ENCODE data around the gene SIRT5.

Gene SIRT5

DNA sequence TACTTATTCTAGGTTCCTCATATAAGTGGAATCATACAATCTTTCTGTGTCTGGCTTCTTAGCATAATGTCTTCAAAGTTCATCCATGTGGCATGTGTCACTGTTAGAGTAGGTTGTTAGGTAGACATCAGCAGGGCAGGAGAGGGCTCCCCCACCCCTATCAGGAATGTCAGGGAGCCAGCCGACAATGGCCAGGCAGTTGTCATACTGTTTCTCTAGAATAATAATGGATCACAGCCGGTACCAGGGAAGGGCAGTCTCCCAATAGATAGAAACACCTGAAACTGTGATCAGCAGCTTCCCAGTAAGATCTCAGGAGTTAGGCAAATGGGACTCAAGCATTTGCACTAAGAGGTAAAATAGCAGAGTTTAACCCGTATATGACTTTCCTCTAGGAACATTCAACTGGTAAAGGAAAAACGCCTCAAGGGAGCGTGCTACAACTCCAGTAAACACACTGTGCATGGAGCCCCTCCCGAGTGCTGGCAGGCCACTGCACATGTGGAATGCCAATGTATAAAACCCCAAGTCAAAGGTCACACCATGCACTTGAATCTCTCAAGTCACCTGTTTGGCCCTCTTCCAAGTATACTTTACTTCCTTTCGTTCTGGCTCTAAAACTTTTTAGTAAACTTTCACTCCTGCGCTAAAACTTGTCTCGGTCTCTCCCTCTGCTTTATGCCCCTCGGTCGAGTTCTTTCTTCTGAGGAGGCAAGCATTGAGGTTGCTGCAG is 29.8 kb upstream of the SIRT5 start:
- no peak overlapping the region for H3K4me2 ChIP-seq (ENCODE audit: low read depth, low read length)
- no peak overlapping the region for H3K9ac ChIP-seq (ENCODE audit: low read length)
- H3K9me3 ChIP-seq (replicated peaks; ENCODE audit: insufficient read depth, low read length), result no peaks in the 10 kb centered on the region
- no peaks in the 10 kb centered on the region for H4K20me1 ChIP-seq (ENCODE audit: insufficient read depth, low read length)
- TF ChIP-seq, protein P1, sequence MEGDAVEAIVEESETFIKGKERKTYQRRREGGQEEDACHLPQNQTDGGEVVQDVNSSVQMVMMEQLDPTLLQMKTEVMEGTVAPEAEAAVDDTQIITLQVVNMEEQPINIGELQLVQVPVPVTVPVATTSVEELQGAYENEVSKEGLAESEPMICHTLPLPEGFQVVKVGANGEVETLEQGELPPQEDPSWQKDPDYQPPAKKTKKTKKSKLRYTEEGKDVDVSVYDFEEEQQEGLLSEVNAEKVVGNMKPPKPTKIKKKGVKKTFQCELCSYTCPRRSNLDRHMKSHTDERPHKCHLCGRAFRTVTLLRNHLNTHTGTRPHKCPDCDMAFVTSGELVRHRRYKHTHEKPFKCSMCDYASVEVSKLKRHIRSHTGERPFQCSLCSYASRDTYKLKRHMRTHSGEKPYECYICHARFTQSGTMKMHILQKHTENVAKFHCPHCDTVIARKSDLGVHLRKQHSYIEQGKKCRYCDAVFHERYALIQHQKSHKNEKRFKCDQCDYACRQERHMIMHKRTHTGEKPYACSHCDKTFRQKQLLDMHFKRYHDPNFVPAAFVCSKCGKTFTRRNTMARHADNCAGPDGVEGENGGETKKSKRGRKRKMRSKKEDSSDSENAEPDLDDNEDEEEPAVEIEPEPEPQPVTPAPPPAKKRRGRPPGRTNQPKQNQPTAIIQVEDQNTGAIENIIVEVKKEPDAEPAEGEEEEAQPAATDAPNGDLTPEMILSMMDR (IDR thresholded peaks at IDR 0.05; ENCODE audit: low read length), result no peak
- TF ChIP-seq EZH2phosphoT487 (IDR thresholded peaks at IDR 0.05; ENCODE audit: low read length) (no peak), EZH2 (optimal IDR thresholded peaks at IDR 0.05; ENCODE audit: low read depth, low read length) (no peak)
- no peak overlapping the region for H2AFZ ChIP-seq (ENCODE audit: low read length)
- H3K27me3 ChIP-seq (replicated peaks; ENCODE audit: insufficient read depth, low read length), result no peaks in the 10 kb centered on the region
- no peaks in the 10 kb centered on the region for H3K9me2 ChIP-seq (replicated peaks; ENCODE audit: insufficient read depth, low read length)
- no peaks in the 10 kb centered on the region for H3K4me1 ChIP-seq (ENCODE audit: low read length)
- no peaks in the 10 kb centered on the region for H3K79me2 ChIP-seq (ENCODE audit: low read length)
- no peak overlapping the region for H3K4me3 ChIP-seq (ENCODE audit: low read length)
- no peaks in the 10 kb centered on the region for H3F3A ChIP-seq (ENCODE audit: insufficient read depth, low read length)
- H3K36me3 ChIP-seq (replicated peaks; ENCODE audit: insufficient read depth, low read length), result no peaks in the 10 kb centered on the region
- H3K27ac ChIP-seq (ENCODE audit: low read length), result no peak overlapping the region
- no peak for DNase-seq

DNA sequence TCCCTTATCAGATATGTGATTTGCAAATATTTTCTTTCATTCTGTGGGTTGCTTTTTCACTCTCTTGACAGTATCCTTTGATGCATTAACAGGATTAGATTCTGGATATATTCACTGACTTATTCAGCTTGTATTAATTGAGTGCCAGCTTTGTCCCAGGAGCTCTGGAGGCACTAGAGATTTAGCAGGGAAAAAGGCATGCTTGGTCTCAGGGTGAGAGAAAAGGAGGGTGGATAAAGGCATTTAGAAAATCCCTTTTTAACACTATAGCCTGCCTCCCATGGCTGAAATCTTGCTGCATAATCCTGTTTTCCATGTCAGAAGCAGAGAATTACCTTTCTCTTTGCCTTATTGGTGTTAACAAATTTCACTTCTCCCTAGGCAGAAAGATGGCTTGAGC is 28.5 kb upstream of the SIRT5 start:
- TF ChIP-seq EZH2 (optimal IDR thresholded peaks at IDR 0.05; ENCODE audit: low read depth, low read length) (no peak), EZH2phosphoT487 (IDR thresholded peaks at IDR 0.05; ENCODE audit: low read length) (no peak)
- TF ChIP-seq, protein P1 (IDR thresholded peaks at IDR 0.05; ENCODE audit: low read length), result no peak
- H3K4me1 ChIP-seq (ENCODE audit: low read length), result no peaks in the 10 kb centered on the region
- no peak overlapping the region for H2AFZ ChIP-seq (ENCODE audit: low read length)
- H3K36me3 ChIP-seq (replicated peaks; ENCODE audit: insufficient read depth, low read length), result no peaks in the 10 kb centered on the region
- H3K27ac ChIP-seq (ENCODE audit: low read length), result no peak overlapping the region
- H3K4me2 ChIP-seq (ENCODE audit: low read depth, low read length), result no peak overlapping the region
- no peak overlapping the region for H3K4me3 ChIP-seq (ENCODE audit: low read length)
- no peaks in the 10 kb centered on the region for H4K20me1 ChIP-seq (ENCODE audit: insufficient read depth, low read length)
- H3K9me3 ChIP-seq (replicated peaks; ENCODE audit: insufficient read depth, low read length), result no peaks in the 10 kb centered on the region
- H3F3A ChIP-seq (ENCODE audit: insufficient read depth, low read length), result no peaks in the 10 kb centered on the region
- no peak for DNase-seq
- no peak overlapping the region for H3K9ac ChIP-seq (ENCODE audit: low read length)
- H3K9me2 ChIP-seq (replicated peaks; ENCODE audit: insufficient read depth, low read length), result no peaks in the 10 kb centered on the region
- no peaks in the 10 kb centered on the region for H3K79me2 ChIP-seq (ENCODE audit: low read length)
- H3K27me3 ChIP-seq (replicated peaks; ENCODE audit: insufficient read depth, low read length), result no peaks in the 10 kb centered on the region

DNA sequence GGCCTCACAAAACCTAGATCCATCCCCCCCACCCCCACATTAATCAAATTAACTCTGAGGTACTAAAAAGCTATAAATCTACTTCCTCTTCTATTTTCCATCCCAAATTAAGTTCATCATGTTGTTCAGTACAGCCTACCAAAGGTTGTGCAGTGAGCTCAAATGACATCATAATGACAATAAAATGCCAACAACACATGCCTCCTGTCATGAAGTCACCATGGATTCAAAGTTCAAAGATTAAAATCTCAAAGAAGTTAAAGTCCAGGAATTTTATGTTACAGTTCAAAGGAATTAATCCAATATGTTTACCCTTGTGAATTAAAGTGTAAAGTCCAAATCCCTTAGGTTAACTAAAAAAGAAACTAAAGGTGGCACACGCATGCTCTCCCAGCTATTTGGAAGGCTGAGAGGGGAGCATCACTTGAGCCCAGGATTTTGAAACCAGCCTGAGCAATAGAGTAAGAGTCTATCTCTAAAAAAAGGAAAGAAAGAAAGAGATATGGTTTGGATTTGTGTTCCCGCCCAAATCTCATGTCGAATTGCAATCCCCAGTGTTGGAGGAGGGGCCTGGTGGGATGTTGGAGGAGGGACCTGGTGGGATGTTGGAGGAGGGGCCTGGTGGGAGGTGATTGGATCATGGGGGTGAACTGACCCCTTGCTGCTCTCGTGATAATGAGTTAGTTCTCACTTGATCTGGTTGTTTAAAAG is 25.7 kb upstream of the SIRT5 start:
- H3K79me2 ChIP-seq (ENCODE audit: low read length), result no peaks in the 10 kb centered on the region
- H3K9me2 ChIP-seq (replicated peaks; ENCODE audit: insufficient read depth, low read length), result no peaks in the 10 kb centered on the region
- H3K4me2 ChIP-seq (ENCODE audit: low read depth, low read length), result no peak overlapping the region
- H2AFZ ChIP-seq (ENCODE audit: low read length), result no peak overlapping the region
- H3K27me3 ChIP-seq (replicated peaks; ENCODE audit: insufficient read depth, low read length), result no peaks in the 10 kb centered on the region
- no peaks in the 10 kb centered on the region for H3K36me3 ChIP-seq (replicated peaks; ENCODE audit: insufficient read depth, low read length)
- H3K9me3 ChIP-seq (replicated peaks; ENCODE audit: insufficient read depth, low read length), result no peaks in the 10 kb centered on the region
- no peaks in the 10 kb centered on the region for H3F3A ChIP-seq (ENCODE audit: insufficient read depth, low read length)
- H3K9ac ChIP-seq (ENCODE audit: low read length), result no peak overlapping the region
- no peaks in the 10 kb centered on the region for H3K4me1 ChIP-seq (ENCODE audit: low read length)
- DNase-seq, result no peak
- H3K27ac ChIP-seq (ENCODE audit: low read length), result no peak overlapping the region
- TF ChIP-seq, protein P1 (IDR thresholded peaks at IDR 0.05; ENCODE audit: low read length), result no peak
- TF ChIP-seq EZH2 (optimal IDR thresholded peaks at IDR 0.05; ENCODE audit: low read depth, low read length), result no peak
- TF ChIP-seq EZH2phosphoT487 (IDR thresholded peaks at IDR 0.05; ENCODE audit: low read length), result no peak
- H4K20me1 ChIP-seq (ENCODE audit: insufficient read depth, low read length), result no peaks in the 10 kb centered on the region
- H3K4me3 ChIP-seq (ENCODE audit: low read length), result no peak overlapping the region

Data from MM.1S (cell line).